H1 (cell line): ENCODE measurements around the gene RPUSD1. TPM values are rescaled to one million over a fixed set of nuclear protein-coding genes. Genes with fewer than 3 reads are reported as not detected.

Experiments used
- CTCF ChIA-PET: fragments of 300-600 bp; sonication (Branson Sonifier 250); formaldehyde crosslinking; loops from one replicate; lab custom pipeline; 2021; ENCODE audit not compliant: partially characterized antibody; lab: Charles Lee
- POLR2A ChIA-PET: fragments of 300-600 bp; sonication (Branson Sonifier 250); formaldehyde crosslinking; loops from one replicate; lab custom pipeline; 2021; ENCODE audit warnings: inconsistent platforms; ENCODE audit not compliant: partially characterized antibody; lab: Charles Lee
- DNase-seq, 2 experiments: peaks; one replicate each; pipeline versions ENCODE4 v3.0.0 to v3.0.0-alpha.2; 2010 to 2022; ENCODE audit warnings: low spot score in 2 of 2, low read depth in 1 of 2, mixed read lengths in 1 of 2
- FAIRE-seq: peaks from 2 replicates; lab custom pipeline; 2011; peaks lifted over from hg19 to GRCh38; lab: Jason Lieb, UNC
- H2AFZ ChIP-seq: 2 replicates; pipeline ENCODE4 v1.8.1; 2012; ENCODE audit warnings: low read length, inconsistent platforms
- H2AK5ac ChIP-seq: 2 replicates; pipeline ENCODE4 v1.6.1; 2013; ENCODE audit warnings: low read depth, low read length
- H2BK120ac ChIP-seq: replicated peaks from 2 replicates; pipeline ENCODE3; 2013; ENCODE audit warnings: low read depth, low read length, inconsistent platforms
- H2BK12ac ChIP-seq: 2 replicates; pipeline ENCODE4 v1.6.1; 2013; ENCODE audit warnings: low read depth, low read length
- H2BK15ac ChIP-seq: 2 replicates; pipeline ENCODE4 v1.6.1; 2013; ENCODE audit warnings: low read length
- H2BK20ac ChIP-seq: 2 replicates; pipeline ENCODE4 v1.6.1; 2013; ENCODE audit warnings: low read length
- H2BK5ac ChIP-seq: 2 replicates; pipeline ENCODE4 v1.6.1; 2013; ENCODE audit warnings: low read depth, low read length
- H3K14ac ChIP-seq: 2 replicates; pipeline ENCODE4 v1.6.1; 2013; ENCODE audit warnings: inconsistent platforms; ENCODE audit not compliant: insufficient read length
- H3K18ac ChIP-seq: 2 replicates; pipeline ENCODE4 v1.6.1; 2013; ENCODE audit warnings: low read length; ENCODE audit errors: extremely low read depth
- H3K23ac ChIP-seq: 2 replicates; pipeline ENCODE4 v1.6.1; 2013; ENCODE audit warnings: inconsistent platforms; ENCODE audit not compliant: insufficient read length
- H3K23me2 ChIP-seq: 2 replicates; pipeline ENCODE4 v1.6.1; 2013; ENCODE audit warnings: low read depth, low read length
- H3K27ac ChIP-seq: 2 replicates; pipeline ENCODE4 v1.6.1; 2011; ENCODE audit warnings: low read depth, low read length, inconsistent platforms
- H3K27me3 ChIP-seq, 4 experiments: replicated peaks in 1 of 4; 1 replicate in 1 of 4; 2 replicates in 3 of 4; pipeline versions ENCODE4 v1.6.1 to v1.8.1; 2011 to 2013; ENCODE audit warnings: low read length in 3 of 4, mild to moderate bottlenecking in 3 of 4, inconsistent platforms in 2 of 4, mixed read lengths in 2 of 4, moderate library complexity in 1 of 4; ENCODE audit not compliant: control insufficient read depth in 3 of 4, insufficient read depth in 3 of 4; ENCODE audit errors: extremely low read depth in 1 of 4
- H3K36me3 ChIP-seq, 4 experiments: 2 replicates each; pipeline versions ENCODE4 v1.6.1 to v1.8.1; 2011 to 2013; ENCODE audit warnings: mild to moderate bottlenecking in 4 of 4, low read length in 3 of 4, moderate library complexity in 2 of 4, control low read depth in 1 of 4, inconsistent platforms in 1 of 4; ENCODE audit not compliant: insufficient read depth in 4 of 4, control insufficient read depth in 2 of 4
- H3K4ac ChIP-seq: replicated peaks from 2 replicates; pipeline ENCODE3; 2013; ENCODE audit warnings: low read length, low read depth, mixed read lengths, inconsistent platforms; ENCODE audit not compliant: insufficient read length
- H3K4me1 ChIP-seq, 4 experiments: replicated peaks in 1 of 4; 1 replicate in 1 of 4; 2 replicates in 3 of 4; pipeline versions ENCODE4 v1.6.1 to v1.8.1; 2011 to 2013; ENCODE audit warnings: low read length in 3 of 4, inconsistent platforms in 2 of 4, mixed read lengths in 1 of 4; ENCODE audit not compliant: insufficient read depth in 4 of 4, control insufficient read depth in 3 of 4
- H3K4me2 ChIP-seq, 2 experiments: 2 replicates each; pipeline versions ENCODE4 v1.6.1 to v1.8.1; 2011 to 2013; ENCODE audit warnings: low read depth in 2 of 2, low read length in 2 of 2, control low read depth in 1 of 2, inconsistent platforms in 1 of 2, mild to moderate bottlenecking in 1 of 2; ENCODE audit not compliant: insufficient read depth in 1 of 2
- H3K4me3 ChIP-seq, 4 experiments: fragments of 200-600, 300-600 bp in 1 of 4; sonication (generic), shearing (Covaris generic), sonication (Bioruptor Twin) in 1 of 4; 2 replicates each; pipeline versions ENCODE4 v1.5.1 to v1.8.1; 2011 to 2016; ENCODE audit warnings: low read length in 4 of 4, low read depth in 3 of 4, control low read depth in 2 of 4, inconsistent platforms in 2 of 4, mild to moderate bottlenecking in 2 of 4, mixed read lengths in 1 of 4, moderate library complexity in 1 of 4; ENCODE audit not compliant: insufficient read depth in 2 of 4; ENCODE audit errors: extremely low read depth in 1 of 4
- H3K56ac ChIP-seq: replicated peaks from 2 replicates; pipeline ENCODE3; 2013; ENCODE audit warnings: low read depth, mild to moderate bottlenecking, mixed read lengths, low read length, inconsistent platforms; ENCODE audit not compliant: insufficient read length
- H3K79me1 ChIP-seq: 2 replicates; pipeline ENCODE4 v1.6.1; 2013; ENCODE audit warnings: low read depth, low read length, control low read depth
- H3K79me2 ChIP-seq, 2 experiments: 2 replicates each; pipeline versions ENCODE4 v1.6.1 to v1.8.1; 2012 to 2013; ENCODE audit warnings: low read length in 2 of 2, mild to moderate bottlenecking in 2 of 2, inconsistent platforms in 1 of 2; ENCODE audit not compliant: insufficient read depth in 2 of 2, control insufficient read depth in 1 of 2
- H3K9ac ChIP-seq, 4 experiments: replicated peaks in 1 of 4; 1 replicate in 1 of 4; 2 replicates in 3 of 4; pipeline versions ENCODE4 v1.6.1 to v1.8.1; 2011 to 2013; ENCODE audit warnings: low read depth in 3 of 4, low read length in 3 of 4, control low read depth in 2 of 4, mild to moderate bottlenecking in 2 of 4, moderate library complexity in 2 of 4, inconsistent platforms in 1 of 4; ENCODE audit errors: extremely low read depth in 1 of 4
- H3K9me3 ChIP-seq, 2 experiments: 2 replicates each; pipeline versions ENCODE4 v1.6.1 to v1.8.1; 2012 to 2013; ENCODE audit warnings: mild to moderate bottlenecking in 2 of 2, moderate library complexity in 2 of 2, control low read depth in 1 of 2, inconsistent platforms in 1 of 2, low read depth in 1 of 2, low read length in 1 of 2, mixed read lengths in 1 of 2; ENCODE audit not compliant: insufficient read depth in 2 of 2
- H4K20me1 ChIP-seq, 2 experiments: replicated peaks in 1 of 2; 2 replicates each; pipeline versions ENCODE3 to v1.8.1; 2011 to 2013; ENCODE audit warnings: inconsistent platforms in 2 of 2, low read length in 2 of 2, mild to moderate bottlenecking in 1 of 2; ENCODE audit not compliant: insufficient read depth in 2 of 2, control insufficient read depth in 1 of 2
- H4K5ac ChIP-seq: 2 replicates; pipeline ENCODE4 v1.6.1; 2013; ENCODE audit warnings: low read length, low read depth, mixed read lengths, inconsistent platforms; ENCODE audit not compliant: insufficient read length
- H4K8ac ChIP-seq: 2 replicates; pipeline ENCODE4 v1.8.0; 2013; ENCODE audit warnings: mild to moderate bottlenecking, moderate library complexity, low read length, inconsistent platforms; ENCODE audit not compliant: insufficient read depth; ENCODE audit errors: extremely low read depth
- H4K91ac ChIP-seq: replicated peaks from 2 replicates; pipeline ENCODE3; 2013; ENCODE audit warnings: low read length, mixed read lengths, inconsistent platforms; ENCODE audit not compliant: insufficient read length
- CHD2 ChIP-seq: IDR thresholded peaks from 2 replicates; pipeline ENCODE4 v1.6.1; 2012; ENCODE audit warnings: low read length, improper control_type of control experiment
- EP300 ChIP-seq, 2 experiments: IDR thresholded peaks; 1 replicate in 1 of 2; 2 replicates in 1 of 2; pipeline ENCODE4 v1.6.1; 2011 to 2012; ENCODE audit warnings: low read depth in 2 of 2, low read length in 2 of 2, mild to moderate bottlenecking in 2 of 2, borderline replicate concordance in 1 of 2, inconsistent platforms in 1 of 2, moderate library complexity in 1 of 2
- EZH2 ChIP-seq: fragments of 200-600 bp; sonication (generic); IDR thresholded peaks from 2 replicates; pipeline ENCODE4 v1.7.1; 2012; ENCODE audit warnings: low read depth, mild to moderate bottlenecking, moderate library complexity, low read length, inconsistent platforms; ENCODE audit not compliant: severe bottlenecking
- GABPA ChIP-seq: IDR thresholded peaks from 2 replicates; pipeline ENCODE4 v1.6.1; 2011; ENCODE audit warnings: mild to moderate bottlenecking, low read length, moderate library complexity, borderline replicate concordance; ENCODE audit not compliant: insufficient read depth
- MAFK ChIP-seq: IDR thresholded peaks from 2 replicates; pipeline ENCODE4 v1.6.1; 2012; ENCODE audit warnings: low read depth, mild to moderate bottlenecking, improper control_type of control experiment, low read length
- SP4 ChIP-seq: IDR thresholded peaks from 2 replicates; pipeline ENCODE4 v1.6.1; 2012; ENCODE audit warnings: low read length, inconsistent platforms
- TAF7 ChIP-seq: optimal IDR thresholded peaks from 2 replicates; pipeline ENCODE3; 2011; ENCODE audit warnings: low read depth, mild to moderate bottlenecking, inconsistent platforms, low read length, moderate library complexity, borderline replicate concordance
- WGBS, 2 experiments: shearing (Covaris generic) in 1 of 2; methylation state at CpG; one replicate each; pipeline versions ENCODE4 v1.1.6 to v1.1.7; 2013 to 2015; ENCODE audit warnings: low lambda C conversion rate in 2 of 2, mixed read lengths in 2 of 2, inconsistent platforms in 1 of 2, low coverage in 1 of 2, missing lambda C conversion rate in 1 of 2; ENCODE audit not compliant: insufficient replicate concordance in 2 of 2, insufficient coverage in 1 of 2, insufficient read length in 1 of 2; ENCODE audit errors: extremely low coverage in 1 of 2, missing lambda C conversion rate in 1 of 2; 5-methylcytosine and 5-hydroxymethylcytosine counted together
- polyA plus RNA-seq, 7 experiments: library from polyadenylated mRNA; depleted of rRNA in 3 of 7; stranded (reverse) in 5 of 7; unstranded in 2 of 7; fragments of >200 nt in 5 of 7; fragments of 200-250 nt in 2 of 7; gene quantifications; 1 replicate in 5 of 7; 2 replicates in 1 of 7; 4 replicates in 1 of 7; pipeline versions ENCODE4 v1.2.1 to v1.2.3, GENCODE V29; 2011 to 2013; ENCODE audit warnings: missing spikeins in 2 of 7, mixed read lengths in 2 of 7
- total RNA-seq: library from RNA; stranded (reverse); fragmentation: NEBNext Ultra II Directional; extraction: Animal tissue kit (Norgen Biotek cat#: 25700); gene quantifications from 2 replicates; pipeline ENCODE4 v1.2.1, GENCODE V29; 2021
- TF ChIP-seq, protein P1 (sequence below): IDR thresholded peaks from 2 replicates; pipeline ENCODE4 v1.6.1; 2011; ENCODE audit warnings: low read length, improper control_type of control experiment
- TF ChIP-seq, protein P2 (sequence below), 3 experiments: IDR thresholded peaks; 1 replicate in 2 of 3; 2 replicates in 1 of 3; pipeline versions ENCODE4 v1.5.1 to v1.6.1; 2011; ENCODE audit warnings: low read length in 3 of 3, mild to moderate bottlenecking in 3 of 3, inconsistent platforms in 2 of 3, low read depth in 1 of 3, moderate library complexity in 1 of 3; ENCODE audit not compliant: insufficient read depth in 1 of 3; ENCODE audit errors: control extremely low read depth in 1 of 3

RPUSD1 gene
- total and polyA plus RNA-seq, 2 of the 8 experiments (the other 6 are each of a cell fraction or from before 2014, with no cell fraction given): 32.2 to 61.8 TPM

DNA sequence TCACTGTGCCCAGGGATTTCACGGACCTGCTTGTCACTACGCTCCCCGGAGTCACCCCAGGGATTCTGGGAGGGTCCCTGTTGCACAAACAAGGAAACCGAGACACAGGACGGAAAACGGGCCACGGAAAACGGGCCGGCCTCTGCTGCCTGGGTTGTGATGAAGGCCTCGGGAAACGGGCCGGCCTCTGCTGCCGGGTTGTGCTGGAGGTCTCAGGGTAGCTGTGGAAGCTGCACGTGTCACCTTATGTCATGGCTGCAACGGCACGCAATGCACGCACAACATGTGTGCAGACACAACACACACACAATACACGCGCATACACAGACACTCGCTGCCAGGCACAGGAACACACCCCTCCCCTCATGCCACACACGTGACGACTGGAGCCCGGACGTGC, 39.3 kb upstream of the RPUSD1 start:
- no peak overlapping the region for H4K91ac ChIP-seq
- no peak overlapping the region for H3K14ac ChIP-seq
- FAIRE-seq: no peak
- POLR2A ChIA-PET: no interaction called here
- H2AK5ac ChIP-seq: no peak overlapping the region
- no peak overlapping the region for H3K18ac ChIP-seq
- no peaks in the 10 kb centered on the region for H3K36me3 ChIP-seq
- peaks cover 0 to 6% (median 0%) of the 10 kb centered on the region in 4 experiments; a peak in 1 of 7 replicates for H3K4me1 ChIP-seq
- no peak overlapping the region for H3K23ac ChIP-seq
- 90% methylated on average over 24 of the region's 24 CpGs; no CpG with 5 or more reads in 1 of the 2 experiments for WGBS, 2 experiments
- no peak overlapping the region for H2BK20ac ChIP-seq
- no peak overlapping the region for H4K8ac ChIP-seq
- H3K9ac ChIP-seq: no peak overlapping the region
- H3K56ac ChIP-seq: no peak overlapping the region
- H2AFZ ChIP-seq: no peak overlapping the region
- peaks cover 0 to 3% of the 10 kb centered on the region in 2 experiments for H4K20me1 ChIP-seq
- H2BK5ac ChIP-seq: no peak overlapping the region
- no peaks in the 10 kb centered on the region for H3K79me1 ChIP-seq
- no peak overlapping the region for H2BK12ac ChIP-seq
- no peak overlapping the region for H4K5ac ChIP-seq
- no peak overlapping the region for H3K4me3 ChIP-seq
- H2BK120ac ChIP-seq: no peak overlapping the region
- no peaks in the 10 kb centered on the region for H3K23me2 ChIP-seq
- no peak overlapping the region for H3K4me2 ChIP-seq
- no peak overlapping the region for H3K27ac ChIP-seq
- no peak overlapping the region for H3K4ac ChIP-seq
- CTCF ChIA-PET: no interaction called here
- H3K9me3 ChIP-seq: peaks cover 0 to 40% of the 10 kb centered on the region in 2 experiments; a peak in 2 of 4 replicates
- TF ChIP-seq GABPA: no peak
- TF ChIP-seq CHD2: no peak
- no peak for TF ChIP-seq SP4
- no peak for TF ChIP-seq EP300 (IDR thresholded peaks at IDR 0.05; ENCODE audit: borderline replicate concordance in 1 of 2, low read depth in 2 of 2, low read length in 2 of 2)
- TF ChIP-seq, protein P1, sequence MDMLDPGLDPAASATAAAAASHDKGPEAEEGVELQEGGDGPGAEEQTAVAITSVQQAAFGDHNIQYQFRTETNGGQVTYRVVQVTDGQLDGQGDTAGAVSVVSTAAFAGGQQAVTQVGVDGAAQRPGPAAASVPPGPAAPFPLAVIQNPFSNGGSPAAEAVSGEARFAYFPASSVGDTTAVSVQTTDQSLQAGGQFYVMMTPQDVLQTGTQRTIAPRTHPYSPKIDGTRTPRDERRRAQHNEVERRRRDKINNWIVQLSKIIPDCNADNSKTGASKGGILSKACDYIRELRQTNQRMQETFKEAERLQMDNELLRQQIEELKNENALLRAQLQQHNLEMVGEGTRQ: no peak
- TF ChIP-seq, protein P2, sequence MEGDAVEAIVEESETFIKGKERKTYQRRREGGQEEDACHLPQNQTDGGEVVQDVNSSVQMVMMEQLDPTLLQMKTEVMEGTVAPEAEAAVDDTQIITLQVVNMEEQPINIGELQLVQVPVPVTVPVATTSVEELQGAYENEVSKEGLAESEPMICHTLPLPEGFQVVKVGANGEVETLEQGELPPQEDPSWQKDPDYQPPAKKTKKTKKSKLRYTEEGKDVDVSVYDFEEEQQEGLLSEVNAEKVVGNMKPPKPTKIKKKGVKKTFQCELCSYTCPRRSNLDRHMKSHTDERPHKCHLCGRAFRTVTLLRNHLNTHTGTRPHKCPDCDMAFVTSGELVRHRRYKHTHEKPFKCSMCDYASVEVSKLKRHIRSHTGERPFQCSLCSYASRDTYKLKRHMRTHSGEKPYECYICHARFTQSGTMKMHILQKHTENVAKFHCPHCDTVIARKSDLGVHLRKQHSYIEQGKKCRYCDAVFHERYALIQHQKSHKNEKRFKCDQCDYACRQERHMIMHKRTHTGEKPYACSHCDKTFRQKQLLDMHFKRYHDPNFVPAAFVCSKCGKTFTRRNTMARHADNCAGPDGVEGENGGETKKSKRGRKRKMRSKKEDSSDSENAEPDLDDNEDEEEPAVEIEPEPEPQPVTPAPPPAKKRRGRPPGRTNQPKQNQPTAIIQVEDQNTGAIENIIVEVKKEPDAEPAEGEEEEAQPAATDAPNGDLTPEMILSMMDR (IDR thresholded peaks at IDR 0.05; ENCODE audit: control extremely low read depth in 1 of 3, insufficient read depth in 1 of 3, low read depth in 1 of 3, low read length in 3 of 3): no peak
- no peak for TF ChIP-seq MAFK
- TF ChIP-seq TAF7: no peak
- no peak for TF ChIP-seq EZH2
- no peaks in the 10 kb centered on the region for H3K79me2 ChIP-seq
- no peak for DNase-seq
- no peaks in the 10 kb centered on the region for H3K27me3 ChIP-seq
- no peak overlapping the region for H2BK15ac ChIP-seq
